ENCODE measurements around the gene UBE2D1.

Gene UBE2D1

GRCh38 chr10:58334817-58335305 is at the start of gene UBE2D1:
UBE2D1 (plus strand) TSS chr10:58335006; CDS start chr10:58335202, 196 bp downstream.
- DNase-seq, result peak; percentile 76

- peak; percentile 11 for DNase-seq
Measured at GRCh38 chr10:58291538-58292174, 43.1 kb upstream of the UBE2D1 start.

- DNase-seq, result no peak
Measured at GRCh38 chr10:58293989-58294388, 40.8 kb upstream of the UBE2D1 start.

- DNase-seq, result peak; percentile 56
Measured at GRCh38 chr10:58299580-58299979, 35.2 kb upstream of the UBE2D1 start.

GRCh38 chr10:58300676-58301075 is 34.1 kb upstream of the UBE2D1 start:
- DNase-seq, result no peak

- DNase-seq, result no peak
Measured at GRCh38 chr10:58302254-58302653, 32.6 kb upstream of the UBE2D1 start.

- no peak for DNase-seq
Measured at GRCh38 chr10:58304099-58304633, 30.6 kb upstream of the UBE2D1 start.

GRCh38 chr10:58305821-58306220 is 29.0 kb upstream of the UBE2D1 start:
- DNase-seq, result no peak

GRCh38 chr10:58307676-58308075 is 27.1 kb upstream of the UBE2D1 start:
- DNase-seq, result no peak

- DNase-seq, result no peak
Measured at GRCh38 chr10:58311026-58311425, 23.8 kb upstream of the UBE2D1 start.

GRCh38 chr10:58316874-58317273 is 17.9 kb upstream of the UBE2D1 start:
- no peak for DNase-seq

- DNase-seq, result no peak
Measured at GRCh38 chr10:58318346-58318745, 16.5 kb upstream of the UBE2D1 start.

- no peak for DNase-seq
Measured at GRCh38 chr10:58319599-58319998, 15.2 kb upstream of the UBE2D1 start.

GRCh38 chr10:58320351-58321049 is 14.3 kb upstream of the UBE2D1 start:
- DNase-seq, result no peak

GRCh38 chr10:58322072-58322834 is 12.6 kb upstream of the UBE2D1 start:
- no peak for DNase-seq

- no peak for DNase-seq
Measured at GRCh38 chr10:58322835-58323209, 12.0 kb upstream of the UBE2D1 start.

- DNase-seq, result no peak
Measured at GRCh38 chr10:58326967-58327381, 7.8 kb upstream of the UBE2D1 start.

GRCh38 chr10:58328233-58328632 is 6.6 kb upstream of the UBE2D1 start:
- DNase-seq, result no peak

- DNase-seq, result no peak
Measured at GRCh38 chr10:58330431-58330830, 4.4 kb upstream of the UBE2D1 start.

- DNase-seq, result no peak
Measured at GRCh38 chr10:58331646-58332045, 3.2 kb upstream of the UBE2D1 start.

- DNase-seq, result peak; percentile 9
Measured at GRCh38 chr10:58335306-58336005, 650 bp downstream of the UBE2D1 start.

GRCh38 chr10:58336242-58336641 is 1.4 kb downstream of the UBE2D1 start:
- no peak for DNase-seq

GRCh38 chr10:58341422-58341821 is 6.6 kb downstream of the UBE2D1 start:
- no peak for DNase-seq

Measured in activated T-cell treated with anti-CD3 and anti-CD28 coated beads for 4 hours (primary cell).